Activated CD8-positive, alpha-beta T cell treated with anti-CD3 and anti-CD28 coated beads for 36 hours (primary cell): ENCODE results near the gene ADGRA3. TPM values are rescaled to one million over a fixed set of nuclear protein-coding genes. Genes with fewer than 3 reads are reported as not detected.

Experiments
- ATAC-seq: fragments of 200-7000 bp; cut with Tn5 transposase; one replicate; pipeline ENCODE4 v1.10.0; 2021; ENCODE audit warnings: mild to moderate bottlenecking, moderate library complexity
- CTCF ChIA-PET: fragments of 350-600 bp; sonication (Branson Sonifier 250); formaldehyde crosslinking; loops from one replicate; lab custom pipeline; 2021; ENCODE audit warnings: antibody characterized with exemption; lab: Charles Lee
- POLR2A ChIA-PET: fragments of 350-600 bp; sonication (Branson Sonifier 250); formaldehyde crosslinking; loops from one replicate; lab custom pipeline; 2021; ENCODE audit warnings: antibody characterized with exemption; lab: Charles Lee
- DNase-seq: peaks from one replicate; pipeline ENCODE4 v3.0.0-alpha.2; 2020
- H3K27ac Mint-ChIP-seq: one replicate; pipeline ENCODE4 v1.8.0; 2021; ENCODE audit warnings: mild to moderate bottlenecking, mixed read lengths
- H3K27me3 Mint-ChIP-seq: one replicate; pipeline ENCODE4 v1.8.0; 2021; ENCODE audit warnings: mixed read lengths
- H3K36me3 Mint-ChIP-seq: one replicate; pipeline ENCODE4 v1.8.0; 2021; ENCODE audit warnings: low read depth, mixed read lengths
- H3K4me1 Mint-ChIP-seq: one replicate; pipeline ENCODE4 v1.8.0; 2021; ENCODE audit warnings: low read depth, mixed read lengths
- H3K4me3 Mint-ChIP-seq: one replicate; pipeline ENCODE4 v1.8.0; 2021; ENCODE audit warnings: mild to moderate bottlenecking, moderate library complexity, mixed read lengths
- H3K9me3 Mint-ChIP-seq: one replicate; pipeline ENCODE4 v1.8.0; 2021; ENCODE audit warnings: mixed read lengths
- intact Hi-C: fragments of 100-400 bp; cut with micrococcal nuclease; formaldehyde crosslinking; loops from one replicate; pipeline ENCODE4 v1.10.0; 2022
- total RNA-seq, 2 experiments: library from RNA; stranded (reverse); gene quantifications; one replicate each; pipeline ENCODE4 v1.2.3, GENCODE V29; 2021
- TF ChIP-seq, protein P1 (sequence below): fragments of 200-600 bp; IDR thresholded peaks from one replicate; pipeline ENCODE4 v1.8.0; 2022; ENCODE audit warnings: antibody characterized with exemption, mild to moderate bottlenecking

The ADGRA3 gene
- total RNA-seq, 2 experiments from 2014 or later = 12.9 to 13.2 TPM

DNA sequence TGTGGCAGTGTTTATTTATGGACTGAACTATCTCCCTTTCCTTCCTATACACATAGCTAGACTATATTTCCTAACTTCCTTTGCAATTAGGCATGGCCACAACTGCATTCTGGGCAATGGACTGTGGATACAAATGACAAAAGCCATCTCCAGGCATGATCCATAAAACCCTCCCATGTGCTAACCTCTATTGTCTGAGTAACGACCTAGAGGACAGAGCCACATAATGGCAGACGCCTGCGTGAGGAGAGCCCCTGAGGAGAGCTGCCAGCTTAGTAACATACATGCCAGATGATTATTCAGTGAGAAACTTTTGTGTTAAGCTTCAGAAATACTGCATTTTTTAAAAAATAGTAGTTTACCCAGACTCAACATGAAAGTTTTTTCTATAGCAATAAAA lies 142.9 kb downstream of the ADGRA3 start:
- intact Hi-C loops = no loop called here
- Mint-ChIP-seq H3K9me3 (peaks cover 3% of the 10 kb centered on the region), H3K27me3 (no peaks in the 10 kb centered on the region), H3K36me3 (no peaks in the 10 kb centered on the region), H3K4me1 (no peaks in the 10 kb centered on the region), H3K4me3 (no peak overlapping the region), H3K27ac (no peak overlapping the region)
- POLR2A ChIA-PET = no interaction called here
- no peak for ATAC-seq
- TF ChIP-seq, protein P1, sequence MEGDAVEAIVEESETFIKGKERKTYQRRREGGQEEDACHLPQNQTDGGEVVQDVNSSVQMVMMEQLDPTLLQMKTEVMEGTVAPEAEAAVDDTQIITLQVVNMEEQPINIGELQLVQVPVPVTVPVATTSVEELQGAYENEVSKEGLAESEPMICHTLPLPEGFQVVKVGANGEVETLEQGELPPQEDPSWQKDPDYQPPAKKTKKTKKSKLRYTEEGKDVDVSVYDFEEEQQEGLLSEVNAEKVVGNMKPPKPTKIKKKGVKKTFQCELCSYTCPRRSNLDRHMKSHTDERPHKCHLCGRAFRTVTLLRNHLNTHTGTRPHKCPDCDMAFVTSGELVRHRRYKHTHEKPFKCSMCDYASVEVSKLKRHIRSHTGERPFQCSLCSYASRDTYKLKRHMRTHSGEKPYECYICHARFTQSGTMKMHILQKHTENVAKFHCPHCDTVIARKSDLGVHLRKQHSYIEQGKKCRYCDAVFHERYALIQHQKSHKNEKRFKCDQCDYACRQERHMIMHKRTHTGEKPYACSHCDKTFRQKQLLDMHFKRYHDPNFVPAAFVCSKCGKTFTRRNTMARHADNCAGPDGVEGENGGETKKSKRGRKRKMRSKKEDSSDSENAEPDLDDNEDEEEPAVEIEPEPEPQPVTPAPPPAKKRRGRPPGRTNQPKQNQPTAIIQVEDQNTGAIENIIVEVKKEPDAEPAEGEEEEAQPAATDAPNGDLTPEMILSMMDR = no peak
- CTCF ChIA-PET = interaction anchor here (1.1 kb wide), 1 partner anchor 582 kb away, joined by 4 read pairs; no protein-coding TSS in a partner anchor
- no peak for DNase-seq

DNA sequence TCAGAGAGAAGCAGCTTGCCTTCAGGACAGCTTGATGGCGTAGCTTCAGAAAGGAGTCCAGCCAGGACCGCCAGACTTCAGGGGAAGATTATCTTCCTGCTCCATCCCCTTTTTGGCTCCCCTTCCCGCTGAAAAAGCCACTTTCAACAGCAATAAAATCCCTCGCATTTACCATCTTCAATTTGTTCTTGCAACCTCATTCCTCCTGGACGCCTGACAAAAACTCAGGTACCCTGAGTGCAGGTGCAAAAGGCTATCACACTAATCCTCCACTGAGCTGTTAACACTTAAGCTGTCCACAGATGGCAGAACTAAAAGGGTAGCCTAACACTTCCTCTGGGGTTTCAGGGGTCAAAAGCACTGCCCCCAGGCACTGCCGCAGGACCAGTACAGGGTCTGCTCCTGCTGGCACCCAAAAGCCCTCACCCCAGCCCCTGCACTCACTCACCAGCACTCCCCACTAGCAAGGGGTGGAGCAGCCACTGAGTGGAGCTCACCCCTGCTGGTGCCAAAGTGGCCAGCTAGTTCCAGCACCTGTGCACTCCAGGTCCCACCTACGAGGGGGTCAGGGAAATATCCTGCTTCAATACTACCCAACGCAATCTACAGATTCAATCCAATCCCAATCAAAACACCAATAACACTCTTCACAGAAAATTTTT lies 145.8 kb downstream of the ADGRA3 start:
- DNase-seq (no peak), ATAC-seq (no peak)
- CTCF ChIA-PET = no interaction called here
- intact Hi-C loops = no loop called here
- Mint-ChIP-seq H3K9me3 (peaks cover 3% of the 10 kb centered on the region), H3K4me1 (no peaks in the 10 kb centered on the region), H3K27me3 (no peaks in the 10 kb centered on the region), H3K36me3 (no peaks in the 10 kb centered on the region), H3K27ac (no peak overlapping the region), H3K4me3 (no peak overlapping the region)
- POLR2A ChIA-PET = no interaction called here
- TF ChIP-seq, protein P1 = no peak

DNA sequence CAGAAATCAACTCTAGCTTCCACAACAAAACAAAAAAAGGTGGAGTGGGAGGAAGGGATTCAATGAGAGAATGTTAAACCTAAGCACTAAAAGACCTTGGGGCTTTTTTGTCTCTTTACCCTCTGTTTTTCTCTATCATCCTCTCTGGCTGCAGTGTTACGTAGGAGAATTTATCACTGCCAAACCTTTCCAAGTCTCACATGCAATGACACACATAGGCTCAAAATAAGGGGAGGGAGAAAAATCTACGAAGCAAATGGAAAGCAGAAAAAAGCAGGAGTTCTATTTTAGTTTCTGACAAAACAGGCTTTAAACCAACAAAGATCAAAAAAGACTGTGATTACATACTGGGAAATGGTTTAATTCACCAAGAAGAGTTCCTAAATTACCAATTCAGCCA lies 152.1 kb downstream of the ADGRA3 start:
- intact Hi-C loops = no loop called here
- ChIA-PET CTCF (interaction anchor here (0.5 kb wide), 1 partner anchor 386 kb away, joined by 3 read pairs; no protein-coding TSS in a partner anchor), POLR2A (no interaction called here)
- H3K36me3 Mint-ChIP-seq = no peaks in the 10 kb centered on the region
- no peaks in the 10 kb centered on the region for H3K27me3 Mint-ChIP-seq
- no peak for DNase-seq
- H3K27ac Mint-ChIP-seq = no peak overlapping the region
- H3K4me3 Mint-ChIP-seq = no peak overlapping the region
- H3K9me3 Mint-ChIP-seq = peaks cover 5% of the 10 kb centered on the region
- TF ChIP-seq, protein P1 = no peak
- no peaks in the 10 kb centered on the region for H3K4me1 Mint-ChIP-seq
- ATAC-seq = no peak

DNA sequence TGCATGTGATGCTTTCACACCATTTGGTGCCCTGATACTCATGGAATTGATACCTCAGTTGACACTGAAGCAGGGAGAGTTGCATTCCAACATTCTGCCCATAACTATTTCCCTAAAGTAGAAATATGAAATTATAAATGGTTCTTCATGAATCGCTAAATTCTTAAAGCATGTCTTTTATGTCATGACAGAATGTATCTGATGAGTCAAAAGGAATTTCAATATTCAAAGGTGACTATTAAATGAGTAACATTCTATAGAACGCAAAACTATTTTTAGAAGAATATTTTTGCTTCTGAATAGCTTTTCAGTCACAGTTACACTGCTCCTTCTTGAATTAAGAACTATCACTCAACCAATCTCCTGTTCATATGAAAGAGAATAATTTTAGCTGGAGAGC lies 152.8 kb downstream of the ADGRA3 start:
- ATAC-seq (no peak), DNase-seq (no peak)
- POLR2A ChIA-PET = no interaction called here
- Mint-ChIP-seq H3K27ac (no peak overlapping the region), H3K27me3 (no peaks in the 10 kb centered on the region), H3K4me1 (no peaks in the 10 kb centered on the region), H3K9me3 (peaks cover 6% of the 10 kb centered on the region), H3K36me3 (no peaks in the 10 kb centered on the region), H3K4me3 (no peak overlapping the region)
- intact Hi-C loops = no loop called here
- TF ChIP-seq, protein P1 = no peak
- CTCF ChIA-PET = interaction anchor here (0.5 kb wide), 1 partner anchor 386 kb away, joined by 3 read pairs; no protein-coding TSS in a partner anchor

DNA sequence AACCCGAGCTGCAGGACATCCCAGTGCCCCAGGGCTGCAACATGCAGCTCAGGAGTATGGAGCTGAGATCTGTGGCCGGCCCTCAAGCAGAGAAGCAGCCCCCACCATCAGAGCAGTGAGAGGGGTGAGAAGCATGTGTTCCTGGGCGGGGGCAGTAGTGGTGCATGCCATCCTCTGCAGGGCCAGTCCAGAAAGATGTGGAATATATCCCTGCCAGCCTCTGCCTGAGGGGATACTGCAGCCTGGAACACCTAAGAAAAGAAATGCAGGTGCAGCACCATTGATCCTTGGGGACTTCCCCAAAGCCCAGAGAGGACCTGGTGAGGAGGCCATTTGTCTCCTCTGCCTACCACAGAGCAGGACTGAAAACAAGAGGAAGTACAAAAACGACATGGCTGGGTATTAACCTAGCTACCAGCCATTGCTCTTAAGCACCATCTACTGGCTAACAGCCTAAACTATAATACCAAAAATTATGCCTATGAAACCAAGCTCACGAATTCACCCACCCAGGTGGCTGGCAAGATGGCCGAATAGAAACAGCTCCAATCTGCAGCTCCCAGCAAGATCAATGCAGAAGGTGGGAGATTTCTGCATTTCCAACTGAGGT lies 158.8 kb downstream of the ADGRA3 start:
- no peak overlapping the region for H3K27ac Mint-ChIP-seq
- ChIA-PET POLR2A (no interaction called here), CTCF (interaction anchor here (0.6 to 2.5 kb wide), 5 partner anchors 31 to 1582 kb away, joined by 3 to 12 read pairs (median 4); no protein-coding TSS in a partner anchor)
- DNase-seq = no peak
- TF ChIP-seq, protein P1 = no peak
- peaks cover 10% of the 10 kb centered on the region for H3K9me3 Mint-ChIP-seq
- intact Hi-C loops = no loop called here
- H3K27me3 Mint-ChIP-seq = no peaks in the 10 kb centered on the region
- ATAC-seq = peak; percentile 71
- H3K36me3 Mint-ChIP-seq = no peaks in the 10 kb centered on the region
- no peak overlapping the region for H3K4me3 Mint-ChIP-seq
- H3K4me1 Mint-ChIP-seq = no peaks in the 10 kb centered on the region
